Testis (tissue), 2 donors: ENCODE results near the gene CGB7.

ENCODE experiments used
- CTCF ChIP-seq, 3 experiments: fragments of 450-650 bp in 2 of 3; fragments of 200-600 bp in 1 of 3; sonication (generic) in 1 of 3; IDR thresholded peaks; one replicate each; pipeline ENCODE4 v1.5.1; 2016 to 2019; ENCODE audit warnings: antibody characterized with exemption in 3 of 3, mild to moderate bottlenecking in 2 of 3, moderate library complexity in 1 of 3
- POLR2A ChIP-seq: fragments of 450-650 bp; IDR thresholded peaks from one replicate; pipeline ENCODE4 v1.6.1; 2017; ENCODE audit warnings: antibody characterized with exemption, mild to moderate bottlenecking, moderate library complexity

GRCh38 chr19:49098795-49099194, 41.2 kb upstream of the CGB7 start:
- no peak for TF ChIP-seq CTCF (IDR thresholded peaks at IDR 0.05)
- no peak for TF ChIP-seq POLR2A
